ENCODE results near the gene ZNF716.
"Not testable (repeated sequence)": the region's sequence is repeated elsewhere in the genome, so short reads cannot be mapped to it uniquely, and the experiment has no call there.

The ZNF716 gene
- 0 reads per million in 2 donors for total RNA-seq

DNA sequence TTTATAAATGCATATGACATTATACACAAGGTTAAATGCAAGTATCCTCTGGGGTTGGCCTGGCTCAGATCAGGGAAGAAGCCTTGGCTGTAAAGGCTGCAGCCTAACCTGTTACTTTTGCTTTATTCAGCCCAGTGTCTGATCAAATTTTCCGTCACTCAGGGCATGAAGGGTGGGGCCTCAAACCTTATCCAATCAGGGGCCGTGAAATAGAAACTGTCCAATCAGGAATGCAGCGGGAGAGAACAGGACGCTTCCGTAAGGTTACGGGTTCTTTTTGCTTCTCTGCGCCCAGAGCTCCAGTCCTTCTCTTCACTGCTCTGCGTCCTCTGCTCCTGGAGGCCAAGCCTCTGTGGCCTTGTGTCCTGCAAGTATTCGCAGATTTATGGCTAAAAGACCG lies at the start of gene ZNF716:
ZNF716 (plus strand) TSS at position 274 of the 400 bp plus-strand sequence; CDS start at position 386, 112 bp downstream.
- DNase-seq = no peak

DNA sequence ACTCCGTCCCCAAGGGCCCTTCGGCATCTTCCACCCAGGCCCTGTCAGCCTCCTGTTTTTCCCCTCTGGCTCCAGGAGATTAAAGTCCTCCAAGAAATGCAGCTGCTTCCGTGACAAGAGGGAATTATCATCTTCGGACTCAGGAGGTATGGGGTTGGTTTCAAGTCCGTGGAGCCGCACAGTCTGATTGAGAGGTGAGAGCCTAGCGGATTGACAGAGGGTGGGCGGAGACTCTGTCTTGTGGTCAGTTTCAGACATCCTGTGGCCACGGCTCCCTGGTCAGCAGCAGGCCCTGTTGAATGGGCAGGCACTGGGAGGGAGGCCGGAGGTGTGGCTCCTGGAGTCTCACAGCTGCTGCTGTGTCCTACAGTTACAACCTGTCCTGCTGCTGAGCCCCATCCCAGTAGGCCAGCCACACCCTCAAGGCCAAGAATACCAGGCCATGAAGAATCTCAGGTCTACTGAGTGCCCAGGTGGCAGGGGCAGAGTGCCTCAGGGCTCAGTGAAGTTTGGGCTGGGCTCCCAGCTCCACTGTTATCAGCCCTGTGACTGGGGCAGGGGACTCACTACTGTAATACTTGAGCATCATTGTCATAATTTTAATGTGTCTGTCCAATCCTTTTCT lies 49.3 kb upstream of the ZNF716 start:
- no peak for DNase-seq

DNA sequence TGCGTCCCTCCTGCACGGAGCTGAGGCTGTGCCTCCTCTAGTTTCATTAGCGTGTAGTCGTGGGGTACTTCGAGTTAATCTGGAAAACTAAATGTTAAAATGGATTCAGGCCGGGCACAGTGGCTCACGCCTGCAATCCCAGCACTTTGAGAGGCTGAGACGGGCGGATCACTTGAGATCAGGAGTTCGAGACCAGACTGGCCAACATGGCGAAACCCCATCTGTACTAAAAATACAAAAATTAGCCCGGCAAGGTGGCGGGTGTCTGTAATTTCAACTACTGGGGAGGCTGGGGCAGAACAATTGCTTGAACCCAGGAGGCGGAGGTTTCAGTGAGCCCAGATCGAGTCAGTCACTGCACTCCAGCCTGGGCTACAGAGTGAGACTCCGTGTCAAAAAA lies 46.9 kb upstream of the ZNF716 start:
- not testable (repeated sequence) for DNase-seq

DNA sequence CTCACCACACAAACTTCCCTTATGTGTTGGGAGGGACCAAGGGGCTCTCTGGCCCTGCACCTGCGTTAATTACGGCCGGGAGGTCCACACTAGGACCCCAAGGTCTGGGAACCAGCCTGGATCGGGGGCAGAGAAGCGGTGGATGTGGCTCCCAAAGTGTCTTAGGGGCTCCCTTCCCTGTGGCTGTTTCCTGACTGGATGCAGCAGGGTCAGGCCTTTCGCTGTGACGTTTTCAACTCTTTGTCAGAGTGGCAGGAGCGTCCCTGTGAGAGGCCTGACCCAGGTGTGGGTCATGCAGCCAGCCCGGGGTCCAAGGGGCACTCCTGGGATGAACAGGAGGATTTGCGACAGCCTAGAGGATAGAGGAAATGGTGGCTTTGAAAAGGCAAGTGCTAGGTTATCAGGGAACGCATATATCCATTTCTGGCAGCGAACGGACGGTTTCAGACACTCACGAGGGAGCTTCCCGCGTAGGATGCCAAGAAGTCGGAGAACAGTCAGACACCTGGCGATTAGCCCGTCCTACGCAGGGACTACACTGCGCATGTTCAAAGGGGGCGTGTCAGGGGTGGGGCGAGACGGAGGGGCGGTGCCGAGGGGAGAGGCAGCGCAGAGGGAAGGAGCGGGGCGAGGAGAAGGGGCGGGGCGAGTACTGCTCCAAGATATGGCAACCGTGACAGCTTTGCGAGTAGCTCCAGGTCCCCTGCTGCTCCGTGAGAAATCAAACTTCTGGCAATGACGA lies 46.2 kb upstream of the ZNF716 start:
- DNase-seq = no peak

DNA sequence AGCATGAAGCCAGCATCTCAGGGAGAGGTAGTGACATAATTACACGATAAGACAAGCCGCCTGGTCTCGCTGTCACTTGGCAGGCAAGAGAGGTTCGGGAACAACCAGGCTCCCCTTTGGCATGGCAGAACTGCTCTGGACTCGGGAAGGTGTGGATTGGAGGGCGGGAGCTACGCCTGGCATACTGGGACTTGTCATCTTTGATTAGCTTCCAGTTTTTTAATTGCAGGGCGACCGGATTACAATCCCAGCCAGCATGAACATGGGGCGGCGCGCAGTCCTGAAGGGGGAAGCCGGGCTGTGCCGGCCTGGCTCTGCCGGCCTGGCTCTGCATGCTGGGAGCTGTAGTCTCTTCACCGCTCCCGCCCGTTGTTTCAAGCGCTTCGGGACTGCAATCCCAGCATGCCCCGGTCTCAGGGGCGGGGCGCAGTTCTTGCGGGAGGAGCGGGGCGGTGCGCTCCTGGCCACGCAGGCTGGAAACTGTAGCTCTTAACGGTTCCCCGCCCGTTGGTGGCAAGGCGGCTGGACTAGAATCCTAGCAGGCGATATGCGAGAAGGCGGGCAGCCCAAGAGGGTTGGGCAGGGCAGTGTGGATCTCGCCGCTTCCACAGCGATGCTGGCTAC lies 45.5 kb upstream of the ZNF716 start:
- no peak for DNase-seq

DNA sequence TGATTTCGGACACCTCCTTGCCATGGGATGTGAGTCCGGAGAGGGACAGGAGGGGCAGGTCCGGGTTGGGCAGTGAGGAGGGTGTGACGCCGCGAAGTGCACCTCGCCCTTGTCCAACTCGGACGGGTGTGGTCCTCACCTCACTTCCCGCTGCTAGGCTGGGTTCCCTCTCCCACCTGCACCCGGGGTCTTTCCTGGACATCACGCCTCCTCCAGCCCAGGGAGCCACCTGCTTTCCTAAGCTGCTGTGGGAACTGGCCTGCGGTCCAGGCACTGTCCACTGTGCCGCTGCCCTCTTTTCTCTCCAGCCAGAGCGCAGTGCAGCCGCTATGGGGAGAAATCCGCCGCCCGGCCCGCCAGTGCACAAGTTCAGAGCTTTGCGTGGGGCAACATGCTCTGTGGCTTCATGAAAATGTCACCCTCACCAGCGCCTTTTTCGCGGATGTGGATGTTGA lies 45.0 kb upstream of the ZNF716 start:
- no peak for DNase-seq

DNA sequence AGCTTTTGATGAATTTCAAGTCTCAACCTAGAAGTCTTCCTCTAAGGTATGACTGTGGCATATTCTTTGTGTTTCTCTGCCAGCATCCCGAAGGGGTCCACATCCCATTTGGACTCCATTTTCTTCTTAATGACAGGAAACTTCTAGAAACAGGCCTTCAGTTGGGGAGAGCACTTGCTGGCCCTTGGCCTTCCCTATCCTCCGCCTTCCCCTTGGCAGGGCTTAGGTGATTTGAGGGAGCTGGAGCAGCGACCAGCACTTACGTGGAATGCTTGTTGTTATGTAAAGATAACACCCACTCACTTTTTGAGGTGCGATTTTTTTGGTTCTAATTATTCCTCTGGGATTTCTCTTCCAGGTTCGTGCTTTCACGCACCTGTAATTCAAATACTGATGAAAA lies 42.9 kb upstream of the ZNF716 start:
- DNase-seq = no peak

DNA sequence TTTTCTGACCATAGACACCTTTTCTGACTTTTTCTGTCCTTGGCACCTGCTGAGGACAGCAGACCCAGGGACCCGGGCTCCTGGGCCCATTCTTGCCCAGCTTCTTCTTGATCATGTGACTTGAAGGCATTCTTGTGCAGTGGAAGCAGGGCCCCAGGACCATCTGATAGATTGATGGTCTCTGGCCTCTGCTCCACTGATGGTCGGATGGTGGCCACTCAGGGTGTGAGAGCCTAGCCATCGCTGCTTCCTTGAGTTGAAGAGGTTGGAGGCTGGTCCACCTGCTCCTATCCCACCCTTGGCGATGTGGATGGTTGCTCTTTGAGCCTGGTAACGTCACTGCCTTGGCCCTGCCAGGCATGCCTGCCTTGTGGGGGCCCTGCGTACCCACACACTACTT lies 37.8 kb upstream of the ZNF716 start:
- DNase-seq = no peak

DNA sequence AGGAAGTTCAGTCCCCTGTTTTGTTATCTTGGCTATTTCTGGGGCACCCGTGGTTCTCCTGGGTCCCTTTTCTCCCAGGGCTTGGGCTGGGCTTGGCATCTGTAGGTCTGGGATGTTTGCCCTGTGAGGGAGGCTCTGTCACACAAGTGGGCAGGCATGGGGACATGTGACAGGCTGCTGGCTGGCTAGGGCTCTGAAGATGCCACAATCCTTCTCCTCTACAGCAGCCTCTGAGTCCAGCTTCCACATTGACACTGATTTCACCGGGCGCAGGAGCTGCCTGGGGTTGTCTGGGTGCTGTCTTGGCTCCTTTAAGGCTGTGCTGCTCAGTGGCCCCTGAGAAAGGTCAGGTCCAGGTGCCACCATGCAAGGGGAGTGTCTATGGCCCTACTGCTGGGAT lies 37.4 kb upstream of the ZNF716 start:
- no peak for DNase-seq

DNA sequence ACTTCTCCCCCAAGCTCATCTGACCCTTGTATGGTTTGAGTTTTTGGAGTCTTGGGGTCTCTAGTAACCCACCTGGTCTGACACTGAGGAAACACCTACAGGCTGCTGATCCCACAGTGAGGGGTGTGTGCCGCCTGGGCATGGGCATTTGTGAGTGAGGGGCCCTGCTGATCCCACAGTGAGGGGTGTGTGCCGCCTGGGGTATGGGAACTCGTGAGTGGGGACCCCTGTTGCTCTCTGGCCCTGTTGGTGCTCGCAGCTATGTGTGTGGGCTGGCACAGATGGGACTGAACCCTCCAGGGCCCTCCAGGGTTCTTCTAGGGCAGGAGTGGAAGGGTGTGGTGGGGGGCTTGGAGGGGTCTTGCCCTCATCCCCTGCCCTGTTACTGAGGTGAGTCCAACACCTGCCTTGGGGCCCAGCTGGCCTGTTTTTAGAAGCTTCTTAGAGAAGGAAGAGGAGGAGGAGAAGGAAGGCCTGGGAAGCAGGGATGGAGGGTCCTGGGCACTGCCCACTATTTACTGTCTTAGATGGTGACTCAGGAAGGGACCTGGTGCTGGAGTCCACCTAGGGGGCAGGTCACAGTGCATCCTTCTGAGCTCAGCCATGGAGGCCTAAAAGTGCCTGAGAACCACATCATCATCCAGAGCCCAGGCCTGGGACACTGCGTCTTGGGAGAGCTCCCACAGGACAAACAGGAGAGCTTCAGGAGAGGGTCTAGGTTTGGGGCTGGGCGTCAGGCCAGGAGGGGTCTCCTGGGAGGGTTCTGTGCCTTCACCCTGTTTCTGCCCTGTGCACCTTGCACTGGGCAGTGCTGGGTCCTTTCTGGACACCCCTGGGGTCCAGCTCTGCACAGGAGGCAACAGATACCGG lies 36.2 kb upstream of the ZNF716 start:
- DNase-seq = no peak

DNA sequence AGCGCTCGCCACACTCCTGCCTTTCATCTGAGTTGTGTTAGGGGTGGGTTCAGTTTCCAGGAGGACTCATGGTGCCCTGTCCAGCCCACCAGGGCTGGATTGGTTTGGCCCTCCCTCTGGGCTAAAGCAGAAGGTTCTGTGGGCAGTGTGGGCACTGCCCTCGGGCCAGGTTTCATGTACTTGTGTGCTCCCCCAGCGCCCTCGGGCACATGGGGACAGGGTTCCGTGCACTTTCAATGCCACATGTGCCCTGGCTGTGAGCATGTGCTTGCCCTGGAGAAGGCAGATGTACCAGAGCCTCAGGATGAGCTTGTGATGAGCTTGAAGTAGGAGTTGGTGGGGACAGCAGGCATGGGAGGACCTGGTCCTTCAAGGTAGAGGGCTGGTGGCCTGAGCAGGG lies 35.6 kb upstream of the ZNF716 start:
- DNase-seq = no peak

DNA sequence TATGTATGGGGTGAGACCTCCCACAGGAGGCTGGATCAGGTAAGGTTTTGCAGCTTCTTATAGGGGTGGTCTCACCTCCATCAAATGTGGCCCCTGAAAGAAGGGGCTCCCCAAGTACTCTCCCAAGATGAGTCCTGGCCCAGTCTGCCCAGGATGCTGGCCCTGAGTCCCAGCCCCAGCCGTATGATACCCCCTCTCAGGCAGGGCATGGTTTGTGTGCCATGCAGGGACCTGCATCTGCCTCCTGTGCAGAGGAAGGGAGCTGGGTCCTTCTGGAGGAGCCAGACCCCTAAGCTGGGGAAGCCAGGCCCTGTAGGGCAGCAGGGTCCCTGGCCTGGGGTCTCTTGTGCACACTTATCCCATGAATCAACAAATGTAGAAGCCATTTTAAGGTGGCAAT lies 35.1 kb upstream of the ZNF716 start:
- no peak for DNase-seq

DNA sequence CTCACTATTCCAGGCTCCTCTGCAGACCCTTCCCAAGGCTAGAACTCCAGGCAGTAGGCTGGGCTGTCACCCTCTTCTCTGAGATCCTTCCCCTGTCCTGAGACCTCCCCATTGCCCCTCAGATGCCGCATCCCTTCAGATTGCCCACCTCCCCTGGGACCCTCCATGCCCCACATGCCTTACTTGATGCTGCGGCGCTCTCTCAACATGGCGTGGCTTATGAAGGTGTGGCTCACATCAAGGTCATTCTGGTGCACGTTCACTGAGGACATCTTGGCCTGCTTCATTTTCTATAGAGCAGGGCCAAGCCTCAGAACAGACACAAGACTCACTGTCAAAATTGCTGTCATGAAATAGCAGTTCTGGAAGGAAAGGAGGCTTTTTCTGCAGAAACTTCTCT lies 34.7 kb upstream of the ZNF716 start:
- no peak for DNase-seq

DNA sequence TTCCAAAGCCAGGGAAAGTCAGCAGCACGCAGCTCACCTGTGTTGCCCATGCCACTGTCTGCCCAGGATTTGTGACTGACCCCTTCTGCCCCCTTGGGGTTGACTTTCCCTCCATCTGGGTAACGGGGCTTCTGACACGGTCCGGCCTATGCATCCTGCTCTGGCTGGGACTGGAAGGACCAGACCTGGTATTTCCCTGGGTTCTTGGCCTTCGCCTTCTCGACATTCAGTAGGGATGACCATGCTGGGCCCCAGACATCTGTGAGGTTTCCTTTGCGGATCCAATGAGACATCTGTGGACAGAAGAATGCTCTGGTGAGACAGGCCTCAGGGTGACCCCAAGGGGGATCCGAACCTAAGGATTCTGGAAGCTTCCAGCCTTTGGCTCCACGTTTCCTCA lies 34.2 kb upstream of the ZNF716 start:
- no peak for DNase-seq

DNA sequence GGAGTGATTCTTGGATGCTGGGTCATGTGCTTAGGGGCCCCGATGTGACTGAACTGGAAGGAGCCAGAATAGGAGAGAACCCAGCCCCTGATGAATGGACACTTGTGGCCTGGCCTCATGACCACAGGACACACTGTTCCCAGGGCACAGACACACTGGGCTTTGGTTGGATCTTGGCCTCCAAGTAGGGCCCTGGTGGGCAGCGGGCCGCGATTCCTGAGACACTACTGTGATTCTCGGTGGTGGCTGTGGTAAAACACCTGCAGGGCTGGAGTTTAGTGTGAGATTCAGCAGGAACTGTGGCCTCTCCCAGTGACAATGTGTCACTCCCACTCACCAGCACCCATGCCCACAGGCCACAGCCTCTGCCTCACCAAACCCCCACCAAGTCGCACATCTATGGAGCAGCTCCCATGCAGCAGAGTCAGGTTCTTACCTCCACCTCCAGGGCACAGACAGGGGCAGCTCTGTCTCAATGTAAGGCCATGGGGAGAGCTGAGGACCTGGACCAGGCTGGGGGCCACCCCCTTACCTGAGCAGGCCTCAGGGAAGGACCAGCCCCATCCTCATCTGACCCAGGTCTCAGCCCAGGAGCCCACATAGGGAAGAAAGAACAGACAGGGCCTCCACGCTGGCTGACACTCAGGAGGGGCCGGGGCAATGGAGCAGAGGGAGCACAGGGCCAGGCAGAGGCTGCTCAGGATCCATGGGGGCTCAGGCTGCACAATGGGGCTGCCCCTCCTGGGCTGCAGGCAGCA lies 33.2 kb upstream of the ZNF716 start:
- DNase-seq = no peak

DNA sequence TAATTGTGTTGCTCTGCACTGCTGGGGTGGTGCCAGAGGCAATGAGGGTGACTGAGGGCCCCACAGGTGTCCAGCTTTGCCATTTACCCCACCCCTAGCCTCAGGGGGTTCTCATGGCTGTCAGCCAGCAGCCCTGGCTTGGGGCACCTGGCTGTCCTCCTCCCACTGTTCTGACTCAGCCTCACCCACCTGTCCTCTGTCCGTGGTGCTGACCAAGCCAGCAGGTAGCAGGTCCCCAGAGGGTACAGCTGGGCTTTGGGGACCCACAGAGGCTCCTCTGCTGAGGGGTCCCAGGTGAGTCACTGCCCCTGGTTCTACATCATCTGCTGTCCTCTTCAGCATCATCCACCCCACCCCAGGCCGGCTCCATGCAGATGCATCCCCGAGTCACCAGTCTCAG lies 32.2 kb upstream of the ZNF716 start:
- no peak for DNase-seq

DNA sequence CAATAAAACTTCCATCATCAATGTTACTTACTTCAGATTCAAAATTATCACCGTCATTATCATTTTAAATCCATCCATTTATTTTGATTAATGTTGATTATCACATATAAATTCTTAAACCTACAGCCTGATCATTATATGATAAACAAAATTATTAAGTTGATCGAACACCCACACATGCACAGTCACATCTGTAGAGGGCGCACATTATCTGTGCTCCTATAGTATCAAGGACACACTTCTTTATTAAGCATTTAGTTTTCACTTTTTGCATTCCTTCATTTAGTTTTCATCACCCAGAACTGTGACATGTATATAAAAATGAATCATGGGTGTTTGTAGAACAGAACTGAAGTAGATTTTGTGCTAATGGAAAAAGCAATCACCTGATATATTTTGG lies 26.2 kb upstream of the ZNF716 start:
- no peak for DNase-seq

DNA sequence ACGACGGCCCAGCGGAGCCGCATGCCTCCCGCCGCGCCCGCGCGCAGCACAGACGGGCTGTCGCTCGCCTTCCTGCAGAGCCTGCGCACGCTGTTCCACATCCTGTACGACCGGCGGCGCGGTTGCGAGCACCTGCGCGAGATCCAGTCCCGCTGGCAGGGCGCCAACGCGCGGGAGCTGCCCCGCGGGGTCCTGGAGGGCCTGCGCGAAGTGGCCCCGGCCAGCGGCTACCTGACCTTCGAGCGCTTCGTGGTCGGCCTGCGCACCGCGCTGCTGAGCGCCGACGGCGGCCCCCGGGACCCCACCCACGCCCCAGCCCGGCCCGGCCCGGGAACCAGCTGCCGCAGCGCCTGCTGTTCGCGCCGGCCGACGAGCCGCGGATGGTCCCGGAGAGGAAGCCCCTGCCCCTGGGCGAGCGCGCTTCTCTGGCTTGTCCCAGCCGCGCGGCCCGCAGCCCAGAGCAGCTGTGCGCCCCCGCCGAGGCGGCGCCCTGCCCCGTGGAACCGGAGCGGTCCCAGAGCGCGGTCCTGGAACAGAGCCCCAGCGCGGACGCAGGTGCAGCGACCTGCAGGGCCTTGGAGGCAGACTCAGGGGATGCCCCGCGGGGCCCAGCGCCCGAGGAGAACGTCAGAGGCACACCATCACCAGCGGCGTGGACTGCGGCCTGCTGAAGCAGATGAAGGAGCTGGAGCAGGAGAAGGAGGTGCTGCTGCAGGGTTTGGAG lies 25.3 kb upstream of the ZNF716 start:
- no peak for DNase-seq

DNA sequence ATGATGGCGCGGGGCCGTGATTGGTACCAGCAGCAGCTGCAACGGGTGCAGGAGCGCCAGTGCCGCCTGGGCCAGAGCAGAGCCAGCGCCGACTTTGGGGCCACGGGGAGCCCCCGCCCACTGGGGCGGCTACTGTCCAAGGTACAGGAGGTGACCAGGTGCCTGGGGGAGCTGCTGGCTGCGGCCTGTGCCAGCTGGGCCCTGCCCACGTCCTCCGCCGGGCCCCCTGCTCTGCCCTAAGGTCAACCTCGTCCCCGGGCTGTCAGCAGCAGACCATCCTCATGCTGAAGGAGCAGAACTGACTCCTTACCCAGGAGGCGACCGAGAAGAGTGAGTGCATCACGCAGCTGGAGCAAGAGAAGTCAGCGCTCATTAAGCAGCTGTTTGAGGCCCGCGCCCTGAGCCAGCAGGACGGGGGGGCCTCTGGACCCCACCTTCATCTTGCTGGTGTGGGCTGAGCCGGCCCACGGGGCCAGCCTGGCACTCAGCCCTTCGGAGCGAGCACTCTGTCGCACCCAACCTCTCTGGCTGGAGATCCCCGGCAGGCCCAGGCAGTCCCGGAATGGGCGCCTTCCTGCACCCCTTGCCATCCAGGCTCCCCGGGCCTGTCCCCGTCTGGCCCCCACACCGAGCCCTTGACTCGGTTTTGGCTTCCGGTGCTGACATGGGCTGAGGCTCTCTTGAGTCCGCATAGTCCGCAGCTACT lies 24.6 kb upstream of the ZNF716 start:
- DNase-seq = no peak

DNA sequence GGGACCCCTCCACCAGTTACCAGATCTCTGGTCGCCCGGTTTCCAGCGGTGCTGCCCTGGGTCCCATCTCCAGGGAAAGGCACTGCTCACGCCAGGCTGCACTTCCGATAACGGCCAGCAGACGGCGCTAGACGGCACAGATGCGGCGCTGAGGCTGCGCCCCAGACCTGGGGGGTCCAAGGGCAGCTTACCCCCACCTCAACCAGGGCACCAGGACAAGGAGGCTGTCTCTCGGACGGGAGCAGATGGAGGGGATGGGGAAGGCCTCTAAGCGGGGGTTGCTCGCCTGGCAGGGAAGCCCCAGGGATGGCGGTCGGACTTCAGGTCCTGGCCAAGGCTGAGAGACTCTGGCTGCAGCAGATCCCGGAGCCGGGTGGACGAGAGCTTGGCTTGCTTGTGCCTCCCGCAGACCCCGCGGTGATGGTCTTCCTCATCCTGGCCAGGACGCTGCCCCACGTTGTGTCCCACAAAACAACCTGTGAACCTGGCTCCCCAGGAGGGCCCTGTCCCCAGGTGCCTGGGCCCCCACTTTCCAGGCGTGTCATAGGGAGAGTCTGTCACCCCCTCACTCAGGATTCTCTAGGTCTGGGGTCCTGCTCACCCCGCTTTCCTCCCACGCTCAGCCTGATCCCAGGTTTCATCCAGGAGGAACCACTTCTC lies 23.9 kb upstream of the ZNF716 start:
- DNase-seq = no peak

DNA sequence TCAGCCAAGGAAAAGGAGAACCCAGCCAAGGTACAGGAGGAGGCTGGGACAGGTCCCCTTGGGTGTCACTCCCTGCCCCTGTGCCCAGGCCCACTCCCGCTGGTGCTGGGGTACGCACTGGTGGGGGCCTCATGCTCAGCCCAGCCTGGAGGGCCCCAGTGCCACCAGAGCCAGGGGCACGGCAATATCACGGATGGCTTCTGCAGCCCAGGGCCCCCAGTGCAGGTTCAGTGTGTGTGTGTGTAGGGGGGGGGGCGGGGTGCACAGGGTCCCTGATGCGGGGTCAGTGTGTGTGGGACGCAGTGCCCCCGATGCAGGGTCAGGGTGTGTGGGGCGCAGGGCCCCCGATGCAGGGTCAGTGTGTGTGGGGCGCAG lies 23.4 kb upstream of the ZNF716 start:
- DNase-seq = no peak

All from T-helper 9 cell (primary cell).